NCI-H187 (cell line): ENCODE data around the gene FGF8.

Source experiments
- DNase-seq, 2 experiments: peaks; one replicate each; lab custom pipeline; 2025; lab: John Stamatoyannopoulos, UW

Gene FGF8

GRCh38 chr10:101768791-101769170, 7.1 kb downstream of the FGF8 start:
- no peak for DNase-seq

GRCh38 chr10:101767966-101768790, 7.7 kb downstream of the FGF8 start:
- DNase-seq: no peak

GRCh38 chr10:101767600-101767945, 8.3 kb downstream of the FGF8 start:
- DNase-seq: no peak

- DNase-seq: no peak
Observed at GRCh38 chr10:101766753-101767599, 8.9 kb downstream of the FGF8 start.

GRCh38 chr10:101766306-101766705, 9.6 kb downstream of the FGF8 start:
- no peak for DNase-seq

GRCh38 chr10:101763141-101763846, 12.6 kb downstream of the FGF8 start:
- DNase-seq: no peak

GRCh38 chr10:101762736-101763135, 13.2 kb downstream of the FGF8 start:
- no peak for DNase-seq

- no peak for DNase-seq
Observed at GRCh38 chr10:101761226-101761625, 14.7 kb downstream of the FGF8 start.

- DNase-seq: no peak
Observed at GRCh38 chr10:101760510-101760909, 15.4 kb downstream of the FGF8 start.

GRCh38 chr10:101759309-101760247, 16.3 kb downstream of the FGF8 start:
- no peak for DNase-seq

GRCh38 chr10:101758858-101759257, 17.1 kb downstream of the FGF8 start:
- no peak for DNase-seq

GRCh38 chr10:101752241-101752640, 23.7 kb downstream of the FGF8 start:
- DNase-seq: no peak

GRCh38 chr10:101749047-101750016, 26.6 kb downstream of the FGF8 start:
- DNase-seq: no peak

GRCh38 chr10:101748496-101748895, 27.4 kb downstream of the FGF8 start:
- DNase-seq: no peak

- DNase-seq: no peak
Observed at GRCh38 chr10:101745074-101745696, 30.7 kb downstream of the FGF8 start.

GRCh38 chr10:101744267-101744666, 31.6 kb downstream of the FGF8 start:
- no peak for DNase-seq

- DNase-seq: no peak
Observed at GRCh38 chr10:101741938-101742337, 34.0 kb downstream of the FGF8 start.

GRCh38 chr10:101736666-101737065, 39.2 kb downstream of the FGF8 start:
- DNase-seq: no peak

- DNase-seq: no peak
Observed at GRCh38 chr10:101732096-101732495, 43.8 kb downstream of the FGF8 start.

- DNase-seq: no peak
Observed at GRCh38 chr10:101726115-101726387, 49.9 kb downstream of the FGF8 start.
